GM23248 (cell line): ENCODE results near the gene MNAT1. TPM values are rescaled to one million over a fixed set of nuclear protein-coding genes. Genes with fewer than 3 reads are reported as not detected.

Source experiments
- DNase-seq: peaks from one replicate; pipeline ENCODE4 v3.0.0-alpha.2; 2015
- H2AFZ ChIP-seq: fragments of 200-600 bp; sonication (generic); 2 replicates; pipeline ENCODE4 v1.6.1; 2016; ENCODE audit warnings: antibody characterized with exemption
- H3F3A ChIP-seq: fragments of 200-600 bp; sonication (generic); 2 replicates; pipeline ENCODE4 v1.6.1; 2016; ENCODE audit warnings: mild to moderate bottlenecking, antibody characterized with exemption, mixed run types; ENCODE audit not compliant: insufficient read depth
- H3K27ac ChIP-seq: fragments of 200-600 bp; sonication (generic); 2 replicates; pipeline ENCODE4 v1.5.1; 2016; ENCODE audit warnings: mild to moderate bottlenecking
- H3K27me3 ChIP-seq: fragments of 200-600 bp; sonication (generic); replicated peaks from 2 replicates; pipeline ENCODE4 v1.6.1; 2016; ENCODE audit warnings: mild to moderate bottlenecking; ENCODE audit not compliant: insufficient read depth
- H3K36me3 ChIP-seq: fragments of 200-600 bp; sonication (generic); 2 replicates; pipeline ENCODE4 v1.6.1; 2016; ENCODE audit warnings: low read depth, mild to moderate bottlenecking
- H3K4me1 ChIP-seq: fragments of 200-600 bp; sonication (generic); 2 replicates; pipeline ENCODE4 v1.6.1; 2016; ENCODE audit warnings: mild to moderate bottlenecking; ENCODE audit not compliant: insufficient read depth
- H3K4me2 ChIP-seq: fragments of 200-600 bp; sonication (generic); one replicate; pipeline ENCODE4 v1.6.1; 2016; ENCODE audit warnings: mild to moderate bottlenecking; ENCODE audit not compliant: unreplicated experiment
- H3K4me3 ChIP-seq: fragments of 200-600 bp; sonication (generic); 2 replicates; pipeline ENCODE4 v1.5.1; 2016; ENCODE audit warnings: mild to moderate bottlenecking
- H3K79me2 ChIP-seq: fragments of 200-600 bp; sonication (generic); 2 replicates; pipeline ENCODE4 v1.6.1; 2016; ENCODE audit warnings: mild to moderate bottlenecking; ENCODE audit not compliant: insufficient read depth
- H3K9ac ChIP-seq: fragments of 200-600 bp; sonication (generic); 2 replicates; pipeline ENCODE4 v1.6.1; 2016; ENCODE audit warnings: mild to moderate bottlenecking
- H3K9me2 ChIP-seq: fragments of 200-600 bp; sonication (generic); 2 replicates; pipeline ENCODE4 v1.6.1; 2016; ENCODE audit warnings: mixed run types, mild to moderate bottlenecking, moderate library complexity; ENCODE audit not compliant: insufficient read depth
- H3K9me3 ChIP-seq: fragments of 200-600 bp; sonication (generic); one replicate; pipeline ENCODE4 v1.6.1; 2017; ENCODE audit warnings: low read depth
- H4K20me1 ChIP-seq: fragments of 200-600 bp; sonication (generic); 2 replicates; pipeline ENCODE4 v1.6.0; 2016; ENCODE audit not compliant: insufficient read depth
- EZH2 ChIP-seq: fragments of 200-600 bp; sonication (generic); IDR thresholded peaks from 2 replicates; pipeline ENCODE4 v1.6.1; 2018; ENCODE audit warnings: antibody characterized with exemption, mild to moderate bottlenecking; ENCODE audit not compliant: insufficient read depth, poor library complexity, severe bottlenecking
- EZH2phosphoT487 ChIP-seq: fragments of 200-600 bp; sonication (generic); IDR thresholded peaks from 2 replicates; pipeline ENCODE4 v1.6.1; 2018; ENCODE audit warnings: antibody characterized with exemption, moderate library complexity, mild to moderate bottlenecking, low read depth; ENCODE audit not compliant: insufficient read depth
- WGBS, 2 experiments: methylation state at CpG; one replicate each; pipeline ENCODE4 v1.1.6; 2015 to 2017; ENCODE audit warnings: low lambda C conversion rate in 2 of 2, low coverage in 1 of 2; ENCODE audit errors: missing lambda C conversion rate in 2 of 2; 5-methylcytosine and 5-hydroxymethylcytosine counted together
- in situ Hi-C: fragments of 300-500 bp; cut with MboI; formaldehyde crosslinking; loops from 2 replicates; pipeline ENCODE4 v1.15.0; 2020
- polyA plus RNA-seq: library from polyadenylated mRNA; unstranded; fragments of >200 nt; fragmentation: Nextera tagmentation; extraction: Ambion mirVana; gene quantifications from 2 replicates; pipeline ENCODE4 v1.2.1, GENCODE V29; 2016
- total RNA-seq: library from RNA; depleted of rRNA; stranded (reverse); fragments of >200 nt; shearing (Covaris generic); gene quantifications from 2 replicates; pipeline ENCODE4 v1.2.3, GENCODE V29; 2014

Gene MNAT1
- total and polyA plus RNA-seq, 2 experiments from 2014 or later: 39.9 to 53.8 TPM

GRCh38 chr14:60700598-60700997 is 34.0 kb upstream of the MNAT1 start:
- no peak overlapping the region for H3K4me3 ChIP-seq

GRCh38 chr14:60705100-60705499 is 29.5 kb upstream of the MNAT1 start:
- Histone ChIP-seq H3K9me2 (no peaks in the 10 kb centered on the region), H3K4me1 (no peaks in the 10 kb centered on the region), H3K79me2 (no peaks in the 10 kb centered on the region), H3F3A (no peaks in the 10 kb centered on the region), H3K27me3 (no peaks in the 10 kb centered on the region), H4K20me1 (no peaks in the 10 kb centered on the region), H2AFZ (no peak overlapping the region), H3K9ac (no peak overlapping the region), H3K4me3 (no peak overlapping the region), H3K36me3 (no peaks in the 10 kb centered on the region), H3K9me3 (no peaks in the 10 kb centered on the region), H3K27ac (no peak overlapping the region), H3K4me2 (no peak overlapping the region)
- DNase-seq: no peak
- TF ChIP-seq EZH2phosphoT487 (no peak), EZH2 (no peak)
- in situ Hi-C loops: no loop called here

More at GRCh38 chr14:60700598-60700997, 34.0 kb upstream of the MNAT1 start:
- Histone ChIP-seq H3K9me3 (no peaks in the 10 kb centered on the region), H3K79me2 (no peaks in the 10 kb centered on the region), H3F3A (no peaks in the 10 kb centered on the region), H3K4me1 (no peaks in the 10 kb centered on the region), H3K9me2 (no peaks in the 10 kb centered on the region), H4K20me1 (no peaks in the 10 kb centered on the region), H3K27me3 (no peaks in the 10 kb centered on the region), H2AFZ (no peak overlapping the region), H3K9ac (no peak overlapping the region), H3K36me3 (no peaks in the 10 kb centered on the region), H3K4me2 (no peak overlapping the region), H3K27ac (no peak overlapping the region)
- WGBS, 2 experiments: 48 to 60% methylated on average over 3 of the region's 3 CpGs
- in situ Hi-C loops: no loop called here
- no peak for DNase-seq
- TF ChIP-seq EZH2phosphoT487 (no peak), EZH2 (no peak)

- Histone ChIP-seq H3K4me3 (no peak overlapping the region), H3K27ac (no peak overlapping the region), H3K27me3 (no peaks in the 10 kb centered on the region), H3K4me2 (no peak overlapping the region), H3F3A (no peaks in the 10 kb centered on the region), H2AFZ (no peak overlapping the region), H3K9ac (no peak overlapping the region), H3K9me3 (no peaks in the 10 kb centered on the region), H3K9me2 (no peaks in the 10 kb centered on the region), H3K79me2 (no peaks in the 10 kb centered on the region), H4K20me1 (no peaks in the 10 kb centered on the region), H3K4me1 (no peaks in the 10 kb centered on the region), H3K36me3 (peaks cover 1% of the 10 kb centered on the region; the same call in 1 of the 2 replicates)
- 99 to 100% methylated on average over 3 of the region's 3 CpGs for WGBS, 2 experiments
- no peak for TF ChIP-seq EZH2
- TF ChIP-seq EZH2phosphoT487: no peak
- in situ Hi-C loops: no loop called here
- DNase-seq: no peak
These were observed 26.7 kb upstream of the MNAT1 start for GRCh38 chr14:60707858-60708257.

GRCh38 chr14:60710494-60710893 is 24.1 kb upstream of the MNAT1 start:
- Histone ChIP-seq H3F3A (no peaks in the 10 kb centered on the region), H3K27me3 (no peaks in the 10 kb centered on the region), H3K9me2 (no peaks in the 10 kb centered on the region), H3K36me3 (peaks cover 8% of the 10 kb centered on the region; the same call in 1 of the 2 replicates), H3K79me2 (peaks cover 15% of the 10 kb centered on the region; the same call in 1 of the 2 replicates), H4K20me1 (no peaks in the 10 kb centered on the region), H3K4me1 (no peaks in the 10 kb centered on the region), H3K27ac (no peak overlapping the region), H3K9me3 (no peaks in the 10 kb centered on the region), H2AFZ (no peak overlapping the region), H3K4me3 (no peak overlapping the region), H3K4me2 (no peak overlapping the region), H3K9ac (no peak overlapping the region)
- in situ Hi-C loops: no loop called here
- no peak for TF ChIP-seq EZH2phosphoT487
- no peak for TF ChIP-seq EZH2
- no peak for DNase-seq

- H3K9me3 ChIP-seq: no peaks in the 10 kb centered on the region
- no peak overlapping the region for H3K9ac ChIP-seq
- H3F3A ChIP-seq: no peaks in the 10 kb centered on the region
- H3K36me3 ChIP-seq: peaks cover 18% of the 10 kb centered on the region
- in situ Hi-C loops: no loop called here
- H3K27me3 ChIP-seq: no peaks in the 10 kb centered on the region
- no peak overlapping the region for H2AFZ ChIP-seq
- H3K27ac ChIP-seq: no peak overlapping the region
- H3K4me2 ChIP-seq: no peak overlapping the region
- DNase-seq: no peak
- WGBS, 2 experiments: 89% methylated on average over 6 of the region's 6 CpGs
- H3K4me3 ChIP-seq: no peak overlapping the region
- no peaks in the 10 kb centered on the region for H4K20me1 ChIP-seq
- TF ChIP-seq EZH2 (no peak), EZH2phosphoT487 (no peak)
- H3K4me1 ChIP-seq: no peaks in the 10 kb centered on the region
- peaks cover 42% of the 10 kb centered on the region for H3K79me2 ChIP-seq
- H3K9me2 ChIP-seq: no peaks in the 10 kb centered on the region
These were observed 21.0 kb upstream of the MNAT1 start for GRCh38 chr14:60713513-60713912.
